GM23338 (cell line): ENCODE results near the gene SLC16A7.

Experiments used
- CREB1 ChIP-seq: fragments of 250-450 bp; sonication (Bioruptor Pico); IDR thresholded peaks from 2 replicates; pipeline ENCODE4 v1.5.0; 2020; ENCODE audit warnings: low read depth, mild to moderate bottlenecking, moderate library complexity
- EZH2 ChIP-seq: fragments of 200-600 bp; sonication (generic); IDR thresholded peaks from one replicate; pipeline ENCODE4 v1.8.0; 2017; ENCODE audit warnings: antibody characterized with exemption, mild to moderate bottlenecking, low read depth; ENCODE audit not compliant: unreplicated experiment
- EZH2phosphoT487 ChIP-seq: fragments of 200-600 bp; sonication (generic); IDR thresholded peaks from one replicate; pipeline ENCODE4 v1.8.1; 2018; ENCODE audit warnings: antibody characterized with exemption; ENCODE audit not compliant: unreplicated experiment
- JUNB ChIP-seq: IDR thresholded peaks from one replicate; pipeline ENCODE4 v1.6.1; 2016; ENCODE audit warnings: antibody characterized with exemption; ENCODE audit not compliant: unreplicated experiment
- NANOG ChIP-seq: IDR thresholded peaks from 2 replicates; pipeline ENCODE4 v1.6.1; 2016; ENCODE audit warnings: antibody characterized with exemption, borderline replicate concordance
- POLR2AphosphoS5 ChIP-seq: IDR thresholded peaks from 2 replicates; pipeline ENCODE4 v1.6.1; 2016; ENCODE audit warnings: antibody characterized with exemption, low read depth
- STAT1 ChIP-seq: IDR thresholded peaks from one replicate; pipeline ENCODE4 v1.6.1; 2016; ENCODE audit warnings: antibody characterized with exemption; ENCODE audit not compliant: unreplicated experiment
- ZNF114 ChIP-seq: fragments of 250-450 bp; sonication (Bioruptor Pico); IDR thresholded peaks from 2 replicates; pipeline ENCODE4 v1.5.0; 2020; ENCODE audit warnings: mild to moderate bottlenecking, moderate library complexity
- ZNF331 ChIP-seq: fragments of 250-450 bp; sonication (Bioruptor Pico); IDR thresholded peaks from 2 replicates; pipeline ENCODE4 v1.5.0; 2020; ENCODE audit warnings: low read depth, mild to moderate bottlenecking, moderate library complexity
- TF ChIP-seq, protein P1 (sequence below), 2 experiments: fragments of 200-600 bp in 1 of 2; sonication (generic) in 1 of 2; conservative IDR thresholded peaks; 2 replicates each; pipeline versions ENCODE4 v1.5.1 to v1.6.1; 2016 to 2017; ENCODE audit warnings: antibody characterized with exemption in 2 of 2, low read depth in 2 of 2, mild to moderate bottlenecking in 2 of 2, moderate library complexity in 1 of 2
- TF ChIP-seq, protein P2 (sequence below): IDR thresholded peaks from 2 replicates; pipeline ENCODE4 v1.6.1; 2016; ENCODE audit warnings: antibody characterized with exemption
- TF ChIP-seq, protein P3 (sequence below): IDR thresholded peaks from one replicate; pipeline ENCODE4 v1.6.1; 2018; ENCODE audit warnings: antibody characterized with exemption; ENCODE audit not compliant: unreplicated experiment

DNA sequence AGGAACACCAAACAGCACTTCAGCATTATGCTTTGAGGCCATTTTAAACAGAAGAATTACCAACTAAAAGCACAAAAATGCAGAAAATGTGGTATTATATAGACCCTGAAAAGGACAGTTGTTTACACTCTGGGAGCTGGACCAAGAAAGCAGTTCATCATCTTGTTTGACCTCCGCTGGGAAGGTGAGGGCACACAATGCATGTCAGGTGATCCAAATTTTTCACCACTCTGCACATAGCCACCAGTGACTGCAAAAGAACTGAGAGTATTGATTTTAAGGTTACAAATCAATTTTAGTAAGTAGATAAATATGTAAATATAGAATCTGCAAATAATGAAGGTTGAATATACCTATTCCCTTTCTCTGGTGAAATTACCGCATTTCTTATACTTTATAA, 119.6 kb downstream of the SLC16A7 start:
- TF ChIP-seq EZH2phosphoT487 (no peak), POLR2AphosphoS5 (no peak), NANOG (no peak), EZH2 (no peak), JUNB (no peak), CREB1 (CRISPR knock-in tag) (no peak), STAT1 (no peak), ZNF114 (CRISPR knock-in tag) (no peak), ZNF331 (no peak)
- TF ChIP-seq, protein P1, sequence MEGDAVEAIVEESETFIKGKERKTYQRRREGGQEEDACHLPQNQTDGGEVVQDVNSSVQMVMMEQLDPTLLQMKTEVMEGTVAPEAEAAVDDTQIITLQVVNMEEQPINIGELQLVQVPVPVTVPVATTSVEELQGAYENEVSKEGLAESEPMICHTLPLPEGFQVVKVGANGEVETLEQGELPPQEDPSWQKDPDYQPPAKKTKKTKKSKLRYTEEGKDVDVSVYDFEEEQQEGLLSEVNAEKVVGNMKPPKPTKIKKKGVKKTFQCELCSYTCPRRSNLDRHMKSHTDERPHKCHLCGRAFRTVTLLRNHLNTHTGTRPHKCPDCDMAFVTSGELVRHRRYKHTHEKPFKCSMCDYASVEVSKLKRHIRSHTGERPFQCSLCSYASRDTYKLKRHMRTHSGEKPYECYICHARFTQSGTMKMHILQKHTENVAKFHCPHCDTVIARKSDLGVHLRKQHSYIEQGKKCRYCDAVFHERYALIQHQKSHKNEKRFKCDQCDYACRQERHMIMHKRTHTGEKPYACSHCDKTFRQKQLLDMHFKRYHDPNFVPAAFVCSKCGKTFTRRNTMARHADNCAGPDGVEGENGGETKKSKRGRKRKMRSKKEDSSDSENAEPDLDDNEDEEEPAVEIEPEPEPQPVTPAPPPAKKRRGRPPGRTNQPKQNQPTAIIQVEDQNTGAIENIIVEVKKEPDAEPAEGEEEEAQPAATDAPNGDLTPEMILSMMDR (conservative IDR thresholded peaks at IDR 0.05; ENCODE audit: low read depth in 2 of 2): no peak
- TF ChIP-seq, protein P2, sequence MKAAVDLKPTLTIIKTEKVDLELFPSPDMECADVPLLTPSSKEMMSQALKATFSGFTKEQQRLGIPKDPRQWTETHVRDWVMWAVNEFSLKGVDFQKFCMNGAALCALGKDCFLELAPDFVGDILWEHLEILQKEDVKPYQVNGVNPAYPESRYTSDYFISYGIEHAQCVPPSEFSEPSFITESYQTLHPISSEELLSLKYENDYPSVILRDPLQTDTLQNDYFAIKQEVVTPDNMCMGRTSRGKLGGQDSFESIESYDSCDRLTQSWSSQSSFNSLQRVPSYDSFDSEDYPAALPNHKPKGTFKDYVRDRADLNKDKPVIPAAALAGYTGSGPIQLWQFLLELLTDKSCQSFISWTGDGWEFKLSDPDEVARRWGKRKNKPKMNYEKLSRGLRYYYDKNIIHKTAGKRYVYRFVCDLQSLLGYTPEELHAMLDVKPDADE: no peak
- TF ChIP-seq, protein P3, sequence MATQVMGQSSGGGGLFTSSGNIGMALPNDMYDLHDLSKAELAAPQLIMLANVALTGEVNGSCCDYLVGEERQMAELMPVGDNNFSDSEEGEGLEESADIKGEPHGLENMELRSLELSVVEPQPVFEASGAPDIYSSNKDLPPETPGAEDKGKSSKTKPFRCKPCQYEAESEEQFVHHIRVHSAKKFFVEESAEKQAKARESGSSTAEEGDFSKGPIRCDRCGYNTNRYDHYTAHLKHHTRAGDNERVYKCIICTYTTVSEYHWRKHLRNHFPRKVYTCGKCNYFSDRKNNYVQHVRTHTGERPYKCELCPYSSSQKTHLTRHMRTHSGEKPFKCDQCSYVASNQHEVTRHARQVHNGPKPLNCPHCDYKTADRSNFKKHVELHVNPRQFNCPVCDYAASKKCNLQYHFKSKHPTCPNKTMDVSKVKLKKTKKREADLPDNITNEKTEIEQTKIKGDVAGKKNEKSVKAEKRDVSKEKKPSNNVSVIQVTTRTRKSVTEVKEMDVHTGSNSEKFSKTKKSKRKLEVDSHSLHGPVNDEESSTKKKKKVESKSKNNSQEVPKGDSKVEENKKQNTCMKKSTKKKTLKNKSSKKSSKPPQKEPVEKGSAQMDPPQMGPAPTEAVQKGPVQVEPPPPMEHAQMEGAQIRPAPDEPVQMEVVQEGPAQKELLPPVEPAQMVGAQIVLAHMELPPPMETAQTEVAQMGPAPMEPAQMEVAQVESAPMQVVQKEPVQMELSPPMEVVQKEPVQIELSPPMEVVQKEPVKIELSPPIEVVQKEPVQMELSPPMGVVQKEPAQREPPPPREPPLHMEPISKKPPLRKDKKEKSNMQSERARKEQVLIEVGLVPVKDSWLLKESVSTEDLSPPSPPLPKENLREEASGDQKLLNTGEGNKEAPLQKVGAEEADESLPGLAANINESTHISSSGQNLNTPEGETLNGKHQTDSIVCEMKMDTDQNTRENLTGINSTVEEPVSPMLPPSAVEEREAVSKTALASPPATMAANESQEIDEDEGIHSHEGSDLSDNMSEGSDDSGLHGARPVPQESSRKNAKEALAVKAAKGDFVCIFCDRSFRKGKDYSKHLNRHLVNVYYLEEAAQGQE: no peak
